Measurements from ENCODE around the gene EML4.
"Not testable (repeated sequence)": the region's sequence is repeated elsewhere in the genome, so short reads cannot be mapped to it uniquely, and the experiment has no call there.

The EML4 gene

DNA sequence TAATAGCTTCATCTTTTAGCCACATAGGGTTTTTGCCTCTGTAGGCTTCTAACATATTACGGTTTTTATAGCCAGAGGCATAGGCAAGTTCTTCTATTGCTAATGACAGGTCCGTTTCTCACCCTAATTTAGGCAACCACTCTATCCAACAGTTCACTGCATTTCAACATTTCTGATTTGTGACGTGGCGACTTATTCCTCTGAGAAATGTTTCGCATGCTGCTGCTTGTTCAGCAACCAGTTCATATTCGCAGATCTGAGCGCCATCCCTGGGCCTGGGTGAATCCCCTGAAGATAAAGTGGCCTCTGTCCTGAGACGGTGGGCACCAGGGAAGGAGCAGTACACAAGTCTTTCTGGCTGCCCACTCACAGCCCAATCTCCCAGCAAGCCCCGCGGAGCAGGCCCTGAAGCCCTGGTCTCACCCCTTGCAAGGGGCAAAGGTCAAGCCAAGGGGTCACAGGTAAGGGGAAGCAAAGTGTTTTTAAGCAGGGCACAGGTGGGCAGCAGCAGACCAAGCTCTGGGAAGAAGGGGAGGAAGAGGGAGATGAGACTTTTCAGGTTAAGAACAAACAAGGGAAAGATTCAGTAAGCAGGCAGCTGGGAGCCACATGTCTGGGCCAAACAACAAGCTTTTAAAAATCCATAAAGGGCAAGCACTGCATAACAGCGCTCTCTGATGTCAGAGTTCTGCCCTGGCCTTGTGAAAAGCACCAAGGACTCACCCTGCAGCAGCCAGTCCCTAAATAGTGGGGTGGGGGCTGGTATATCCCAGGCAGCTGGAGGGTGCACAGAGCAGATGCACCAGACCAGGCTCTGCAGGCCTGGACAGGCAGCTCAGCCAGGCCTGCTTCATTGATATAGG, 202.7 kb downstream of the EML4 start:
- Mint-ChIP-seq H3K4me1 (peaks cover 75% of the 10 kb centered on the region), H3K27me3 (ENCODE audit: low read depth, poor library complexity) (peaks cover 14% of the 10 kb centered on the region), H3K27ac (no peak overlapping the region), H3K4me3 (peak overlapping the region; percentile 45), H3K9me3 (no peaks in the 10 kb centered on the region), H3K36me3 (ENCODE audit: low read depth) (no peaks in the 10 kb centered on the region)
- DNase-seq, result no peak
- TF ChIP-seq, protein P1, sequence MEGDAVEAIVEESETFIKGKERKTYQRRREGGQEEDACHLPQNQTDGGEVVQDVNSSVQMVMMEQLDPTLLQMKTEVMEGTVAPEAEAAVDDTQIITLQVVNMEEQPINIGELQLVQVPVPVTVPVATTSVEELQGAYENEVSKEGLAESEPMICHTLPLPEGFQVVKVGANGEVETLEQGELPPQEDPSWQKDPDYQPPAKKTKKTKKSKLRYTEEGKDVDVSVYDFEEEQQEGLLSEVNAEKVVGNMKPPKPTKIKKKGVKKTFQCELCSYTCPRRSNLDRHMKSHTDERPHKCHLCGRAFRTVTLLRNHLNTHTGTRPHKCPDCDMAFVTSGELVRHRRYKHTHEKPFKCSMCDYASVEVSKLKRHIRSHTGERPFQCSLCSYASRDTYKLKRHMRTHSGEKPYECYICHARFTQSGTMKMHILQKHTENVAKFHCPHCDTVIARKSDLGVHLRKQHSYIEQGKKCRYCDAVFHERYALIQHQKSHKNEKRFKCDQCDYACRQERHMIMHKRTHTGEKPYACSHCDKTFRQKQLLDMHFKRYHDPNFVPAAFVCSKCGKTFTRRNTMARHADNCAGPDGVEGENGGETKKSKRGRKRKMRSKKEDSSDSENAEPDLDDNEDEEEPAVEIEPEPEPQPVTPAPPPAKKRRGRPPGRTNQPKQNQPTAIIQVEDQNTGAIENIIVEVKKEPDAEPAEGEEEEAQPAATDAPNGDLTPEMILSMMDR (IDR thresholded peaks at IDR 0.05), result no peak

DNA sequence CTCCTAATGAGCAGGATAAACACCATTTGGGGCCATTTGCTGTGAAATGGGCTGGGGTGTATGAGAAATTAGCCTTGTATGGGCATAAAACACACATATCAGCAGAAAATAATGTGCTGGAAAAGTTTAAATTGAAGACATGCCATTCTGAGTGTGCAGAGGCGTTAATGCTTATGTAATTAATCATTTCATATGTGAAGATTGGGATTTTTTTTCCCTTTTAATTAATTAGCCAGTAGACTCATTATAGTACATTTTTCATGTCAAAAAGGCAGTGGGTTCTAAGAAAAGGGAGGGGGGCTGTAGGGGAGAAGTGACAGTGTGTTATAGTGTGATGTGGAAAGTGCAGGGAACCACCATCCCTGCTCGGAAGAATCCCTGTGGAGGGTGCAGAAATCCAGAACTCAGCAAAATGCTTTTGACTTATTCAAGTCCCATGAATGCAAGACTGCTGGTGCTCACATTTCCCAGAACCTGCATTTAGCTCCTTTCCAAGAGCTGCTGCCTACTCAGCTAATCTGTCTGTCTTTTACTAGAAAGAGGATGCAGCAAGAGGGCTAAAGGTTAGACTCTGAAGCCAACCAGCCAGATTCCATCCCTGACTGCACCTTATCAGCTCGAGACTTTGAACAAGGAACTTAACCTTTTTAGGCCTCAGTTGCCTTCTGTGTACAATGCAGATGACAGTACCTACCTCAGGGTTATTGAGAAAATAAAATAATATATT, 203.5 kb downstream of the EML4 start:
- H3K4me1 Mint-ChIP-seq, result peaks cover 72% of the 10 kb centered on the region
- no peaks in the 10 kb centered on the region for H3K9me3 Mint-ChIP-seq
- H3K27ac Mint-ChIP-seq, result no peak overlapping the region
- TF ChIP-seq, protein P1 (IDR thresholded peaks at IDR 0.05), result no peak
- H3K4me3 Mint-ChIP-seq, result no peak overlapping the region
- no peaks in the 10 kb centered on the region for H3K36me3 Mint-ChIP-seq (ENCODE audit: low read depth)
- peaks cover 9% of the 10 kb centered on the region for H3K27me3 Mint-ChIP-seq (ENCODE audit: low read depth, poor library complexity)
- no peak for DNase-seq

DNA sequence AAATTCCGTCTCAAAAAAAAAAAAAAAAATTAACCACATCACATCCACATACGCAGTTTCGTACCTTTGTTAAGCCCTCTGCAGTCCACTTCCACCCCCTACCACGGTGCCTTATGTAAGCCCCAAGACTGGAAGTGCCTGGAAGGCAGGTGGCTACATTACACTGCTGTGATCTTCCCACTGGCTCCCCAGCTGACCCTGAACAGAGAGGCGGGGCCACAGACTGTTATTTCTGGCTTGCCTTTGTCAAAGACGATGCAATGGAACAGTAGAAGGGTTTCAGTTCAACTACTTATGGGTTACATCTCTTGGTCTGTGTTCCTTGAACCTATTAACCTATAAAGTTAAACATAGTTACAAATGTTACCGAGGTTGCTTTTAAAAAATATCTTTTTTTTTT, 207.6 kb downstream of the EML4 start:
- no peaks in the 10 kb centered on the region for H3K9me3 Mint-ChIP-seq
- H3K4me1 Mint-ChIP-seq, result peaks cover 32% of the 10 kb centered on the region
- no peak overlapping the region for H3K27ac Mint-ChIP-seq
- TF ChIP-seq, protein P1 (IDR thresholded peaks at IDR 0.05), result no peak
- no peak for DNase-seq
- H3K4me3 Mint-ChIP-seq, result no peak overlapping the region
- H3K27me3 Mint-ChIP-seq (ENCODE audit: low read depth, poor library complexity), result peaks cover 18% of the 10 kb centered on the region
- no peaks in the 10 kb centered on the region for H3K36me3 Mint-ChIP-seq (ENCODE audit: low read depth)

DNA sequence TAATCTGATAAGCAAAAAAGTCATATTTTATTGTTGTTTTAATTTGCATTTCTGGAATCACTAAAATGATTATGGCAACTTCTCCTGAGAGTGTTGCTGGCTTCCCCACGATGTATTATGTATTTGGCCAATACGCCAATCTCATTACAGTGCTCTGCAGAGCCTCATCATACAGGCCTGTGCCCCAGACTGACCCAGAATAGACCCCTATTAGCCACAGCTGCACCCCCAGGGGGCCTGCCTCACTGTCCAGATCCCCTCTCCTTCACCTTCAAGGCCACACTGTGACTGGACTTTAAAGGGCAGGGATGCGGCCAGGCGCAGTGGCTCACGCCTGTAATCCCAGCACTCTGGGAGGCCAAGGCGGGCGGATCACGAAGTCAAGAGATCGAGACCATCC, 209.3 kb downstream of the EML4 start:
- Mint-ChIP-seq H3K27ac (no peak overlapping the region), H3K4me3 (no peak overlapping the region), H3K27me3 (ENCODE audit: low read depth, poor library complexity) (peaks cover 21% of the 10 kb centered on the region), H3K9me3 (no peaks in the 10 kb centered on the region), H3K36me3 (ENCODE audit: low read depth) (no peaks in the 10 kb centered on the region), H3K4me1 (peaks cover 27% of the 10 kb centered on the region)
- TF ChIP-seq, protein P1 (IDR thresholded peaks at IDR 0.05), result no peak
- no peak for DNase-seq

DNA sequence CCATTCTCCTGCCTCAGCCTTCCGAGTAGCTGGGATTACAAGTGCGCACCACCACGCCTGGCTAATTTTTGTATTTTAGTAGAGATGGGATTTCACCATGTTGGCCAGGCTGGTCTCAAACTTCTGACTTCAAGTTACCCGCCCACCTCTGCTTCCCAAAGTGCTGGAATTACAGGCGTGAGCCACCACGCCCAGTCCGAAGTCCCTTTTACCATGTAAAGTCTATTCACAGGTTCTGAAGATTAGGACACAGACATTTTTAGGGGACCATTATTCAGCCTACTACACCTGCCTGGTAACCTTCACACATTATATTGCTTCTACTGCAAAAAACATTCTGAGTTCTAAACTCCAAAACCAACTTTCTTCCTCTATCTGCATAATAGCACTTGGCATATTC, 210.9 kb downstream of the EML4 start:
- not testable (repeated sequence) for DNase-seq; H3K27ac Mint-ChIP-seq; H3K4me3 Mint-ChIP-seq; H3K36me3 Mint-ChIP-seq (ENCODE audit: low read depth); H3K9me3 Mint-ChIP-seq
- peaks cover 15% of the 10 kb centered on the region for H3K27me3 Mint-ChIP-seq (ENCODE audit: low read depth, poor library complexity)
- H3K4me1 Mint-ChIP-seq, result peaks cover 38% of the 10 kb centered on the region

DNA sequence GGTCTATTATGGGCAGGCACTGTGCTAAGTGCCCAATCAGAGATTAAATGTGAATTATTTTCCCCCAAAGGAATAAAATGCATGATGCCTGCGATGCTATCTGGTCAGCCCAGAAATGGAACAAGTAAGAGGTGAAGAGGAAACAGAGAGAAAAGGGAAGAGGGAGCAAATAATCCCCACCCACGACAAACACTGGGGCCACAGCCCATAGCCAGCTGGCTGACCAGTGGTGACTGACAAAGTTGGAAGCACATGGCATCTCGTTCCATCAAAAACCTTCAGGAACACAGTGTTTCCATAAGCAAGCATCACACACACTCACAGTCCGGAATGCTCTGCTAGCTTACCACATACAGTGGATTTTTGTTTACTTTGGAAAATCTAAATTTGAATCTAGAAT, 213.0 kb downstream of the EML4 start:
- H3K4me3 Mint-ChIP-seq, result no peak overlapping the region
- DNase-seq, result no peak
- H3K27me3 Mint-ChIP-seq (ENCODE audit: low read depth, poor library complexity), result peaks cover 18% of the 10 kb centered on the region
- H3K36me3 Mint-ChIP-seq (ENCODE audit: low read depth), result no peaks in the 10 kb centered on the region
- H3K27ac Mint-ChIP-seq, result no peak overlapping the region
- TF ChIP-seq, protein P1 (IDR thresholded peaks at IDR 0.05), result no peak
- peaks cover 29% of the 10 kb centered on the region for H3K4me1 Mint-ChIP-seq
- H3K9me3 Mint-ChIP-seq, result no peaks in the 10 kb centered on the region
